ENCODE results near the gene DESI2.
"Not testable (repeated sequence)": the region's sequence is repeated elsewhere in the genome, so short reads cannot be mapped to it uniquely, and the experiment has no call there.

Gene DESI2

DNA sequence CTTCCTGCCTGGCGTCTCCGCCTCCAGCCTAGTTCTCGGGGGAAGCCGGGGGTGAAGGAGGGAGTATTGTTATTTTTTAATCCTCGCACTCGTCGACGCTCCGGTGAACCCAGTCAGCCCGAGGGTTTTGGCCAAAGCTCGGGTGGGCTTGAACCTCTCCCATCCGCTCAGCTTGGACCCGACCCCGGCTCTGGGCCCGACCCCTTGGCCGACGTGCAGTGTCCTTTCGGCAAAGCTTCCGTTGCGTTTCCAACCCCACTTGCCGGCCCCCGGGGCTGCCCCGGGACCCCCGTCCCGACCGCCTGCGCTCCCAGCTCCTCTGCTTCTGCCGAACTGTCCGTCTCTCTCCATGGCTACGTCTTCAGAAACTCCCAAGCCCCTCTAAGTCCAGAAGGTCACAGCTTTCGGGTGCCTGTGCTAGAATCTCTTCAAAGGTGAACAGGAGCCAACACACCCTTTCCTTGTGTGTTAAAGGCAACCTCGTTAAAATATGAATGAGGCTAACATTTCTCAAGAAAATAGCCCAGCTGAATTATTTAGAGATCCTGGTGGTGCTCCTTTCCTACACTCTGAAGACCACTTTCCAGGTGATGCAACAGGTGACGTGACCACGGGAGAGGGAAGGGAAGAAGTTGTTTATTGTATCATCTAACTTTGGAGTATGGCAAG is 647 bp downstream of the DESI2 start:
- H3K4me3 ChIP-seq (ENCODE audit: low read depth, low read length) = peak overlapping the region; percentile 89
- TF ChIP-seq, protein P1, sequence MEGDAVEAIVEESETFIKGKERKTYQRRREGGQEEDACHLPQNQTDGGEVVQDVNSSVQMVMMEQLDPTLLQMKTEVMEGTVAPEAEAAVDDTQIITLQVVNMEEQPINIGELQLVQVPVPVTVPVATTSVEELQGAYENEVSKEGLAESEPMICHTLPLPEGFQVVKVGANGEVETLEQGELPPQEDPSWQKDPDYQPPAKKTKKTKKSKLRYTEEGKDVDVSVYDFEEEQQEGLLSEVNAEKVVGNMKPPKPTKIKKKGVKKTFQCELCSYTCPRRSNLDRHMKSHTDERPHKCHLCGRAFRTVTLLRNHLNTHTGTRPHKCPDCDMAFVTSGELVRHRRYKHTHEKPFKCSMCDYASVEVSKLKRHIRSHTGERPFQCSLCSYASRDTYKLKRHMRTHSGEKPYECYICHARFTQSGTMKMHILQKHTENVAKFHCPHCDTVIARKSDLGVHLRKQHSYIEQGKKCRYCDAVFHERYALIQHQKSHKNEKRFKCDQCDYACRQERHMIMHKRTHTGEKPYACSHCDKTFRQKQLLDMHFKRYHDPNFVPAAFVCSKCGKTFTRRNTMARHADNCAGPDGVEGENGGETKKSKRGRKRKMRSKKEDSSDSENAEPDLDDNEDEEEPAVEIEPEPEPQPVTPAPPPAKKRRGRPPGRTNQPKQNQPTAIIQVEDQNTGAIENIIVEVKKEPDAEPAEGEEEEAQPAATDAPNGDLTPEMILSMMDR (IDR thresholded peaks at IDR 0.05; ENCODE audit: insufficient read depth, low read depth, low read length, missing control alignments) = no peak

DNA sequence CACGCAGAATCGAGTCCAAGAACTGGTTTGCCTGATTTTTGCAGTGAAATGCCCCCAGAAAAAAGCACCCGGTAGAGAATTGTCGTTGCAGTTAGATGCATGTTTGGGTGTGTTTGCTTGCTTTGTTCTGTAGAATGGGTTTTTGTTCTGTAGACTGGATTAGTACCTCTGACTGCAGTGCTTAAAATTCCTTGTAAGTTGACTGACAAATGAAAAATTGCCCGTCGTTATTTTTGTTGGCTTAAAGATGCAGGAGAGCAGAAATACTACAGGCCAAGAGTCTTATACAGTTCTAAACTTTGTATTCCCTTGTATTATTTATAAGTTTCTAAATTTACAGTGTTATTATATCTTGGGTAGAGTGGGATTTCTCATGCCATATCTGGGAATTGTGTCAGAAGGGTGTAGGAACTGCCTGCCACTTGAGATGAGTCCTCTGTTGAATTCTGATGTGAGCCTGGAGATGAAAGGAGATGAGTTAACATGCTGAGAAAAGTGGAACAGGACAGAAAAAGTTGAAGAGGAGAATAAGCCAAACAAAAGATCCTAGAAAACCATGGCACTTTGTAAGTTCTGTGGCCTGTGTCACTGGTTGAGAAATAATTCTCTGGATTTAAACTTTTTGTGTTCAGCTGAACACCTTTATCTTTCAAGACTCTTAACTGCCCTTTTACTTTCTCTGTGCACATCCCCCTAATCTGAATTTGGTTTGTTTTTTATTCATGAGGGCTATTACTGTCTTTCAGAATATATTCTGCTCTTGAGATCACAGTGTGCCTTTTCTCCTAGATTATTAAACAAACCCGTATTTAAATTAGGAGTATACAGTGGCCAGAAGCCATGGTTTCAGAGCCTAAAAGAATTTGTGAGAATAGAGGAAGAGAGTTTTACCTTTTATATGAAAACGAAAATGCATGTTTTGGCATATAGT is 1.4 kb downstream of the DESI2 start:
- peak overlapping the region; percentile 89 for H3K4me3 ChIP-seq (ENCODE audit: low read depth, low read length)
- no peak for DNase-seq (ENCODE audit: low read depth)
- TF ChIP-seq, protein P1 (IDR thresholded peaks at IDR 0.05; ENCODE audit: insufficient read depth, low read depth, low read length, missing control alignments) = no peak

More for the DNA sequence above, 647 bp downstream of the DESI2 start:
- no peak for DNase-seq (ENCODE audit: low read depth)

DNA sequence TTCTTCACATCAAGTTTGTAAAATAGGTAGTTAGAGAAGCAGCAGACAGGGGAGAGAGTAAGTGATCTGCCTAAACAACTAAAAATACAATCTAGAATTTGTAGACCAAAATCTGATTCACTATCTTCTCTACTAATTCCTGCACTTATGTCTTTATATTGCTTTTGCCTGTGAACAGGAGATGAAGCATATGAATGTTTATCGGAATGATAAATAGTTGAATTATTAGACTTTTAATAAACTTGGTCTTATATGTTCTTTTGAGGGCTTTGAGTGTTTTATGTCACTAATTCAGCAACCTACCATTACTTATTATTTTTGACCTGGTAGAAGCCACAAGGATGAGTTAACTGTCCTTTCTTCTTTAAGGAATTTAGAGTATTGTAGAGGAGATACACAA is 2.3 kb downstream of the DESI2 start:
- TF ChIP-seq, protein P1 (IDR thresholded peaks at IDR 0.05; ENCODE audit: insufficient read depth, low read depth, low read length, missing control alignments) = no peak
- DNase-seq (ENCODE audit: low read depth) = no peak
- no peak overlapping the region for H3K4me3 ChIP-seq (ENCODE audit: low read depth, low read length)

DNA sequence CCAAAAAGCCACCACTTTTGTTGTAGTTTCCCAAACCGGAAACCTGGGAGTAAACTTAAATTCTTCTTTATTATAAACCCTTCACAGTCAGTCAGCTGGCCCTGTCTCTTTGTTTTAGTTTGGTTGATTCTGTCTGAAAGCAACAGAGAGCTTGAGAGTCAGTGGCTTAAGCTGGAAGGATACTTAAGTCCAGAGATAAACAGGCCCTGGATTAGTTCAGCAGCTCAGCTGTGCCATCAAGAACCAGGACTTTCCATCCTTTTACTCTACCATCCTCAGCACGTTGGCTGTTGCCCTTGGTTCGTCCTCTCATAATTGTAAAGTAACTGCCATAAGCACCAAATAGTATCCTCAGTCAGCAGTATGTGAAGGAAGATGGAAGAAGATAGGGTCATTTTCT is 4.5 kb downstream of the DESI2 start:
- no peak for DNase-seq (ENCODE audit: low read depth)
- TF ChIP-seq, protein P1 (IDR thresholded peaks at IDR 0.05; ENCODE audit: insufficient read depth, low read depth, low read length, missing control alignments) = no peak
- H3K4me3 ChIP-seq (ENCODE audit: low read depth, low read length) = no peak overlapping the region

DNA sequence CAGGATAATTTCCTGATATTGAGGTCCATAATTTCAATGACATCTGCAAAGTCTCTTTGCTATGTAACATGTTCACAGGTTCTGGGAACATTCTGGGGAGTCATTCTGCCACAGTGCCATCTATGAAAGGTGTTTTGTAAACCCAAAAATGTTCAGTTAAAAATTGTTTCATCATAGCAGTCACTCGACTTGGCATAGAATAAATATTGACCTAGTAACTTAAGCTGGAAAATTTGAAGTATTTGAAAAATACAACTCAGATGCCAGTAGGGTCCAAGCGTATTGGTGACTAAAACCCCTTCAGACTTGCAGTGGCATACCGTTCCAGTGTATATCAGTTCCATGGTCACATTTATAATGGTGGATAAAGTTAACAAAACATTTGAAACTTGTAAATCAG is 6.8 kb downstream of the DESI2 start:
- TF ChIP-seq, protein P1 (IDR thresholded peaks at IDR 0.05; ENCODE audit: insufficient read depth, low read depth, low read length, missing control alignments) = no peak

DNA sequence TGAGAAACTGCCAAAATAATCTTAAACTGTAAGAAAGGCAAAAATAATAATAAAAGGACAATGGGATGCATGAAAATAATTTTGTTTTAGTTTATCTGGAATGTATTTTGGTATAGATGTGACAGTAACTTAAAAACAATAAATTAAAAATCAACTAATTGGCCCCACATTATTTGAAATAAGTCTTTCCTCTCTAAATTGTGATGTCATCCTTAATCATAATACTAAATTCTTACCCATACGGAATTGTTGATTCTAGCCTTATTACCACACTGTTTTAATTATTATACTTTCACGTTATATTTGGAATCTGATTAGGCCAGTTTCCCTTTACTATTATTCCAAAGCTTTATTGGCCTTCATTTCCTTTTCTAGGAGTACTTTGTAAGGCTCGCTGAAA is 7.7 kb downstream of the DESI2 start:
- DNase-seq (ENCODE audit: low read depth) = no peak
- no peak overlapping the region for H3K4me3 ChIP-seq (ENCODE audit: low read depth, low read length)
- TF ChIP-seq, protein P1 (IDR thresholded peaks at IDR 0.05; ENCODE audit: insufficient read depth, low read depth, low read length, missing control alignments) = no peak

More for the DNA sequence above, 6.8 kb downstream of the DESI2 start:
- DNase-seq (ENCODE audit: low read depth) = no peak
- no peak overlapping the region for H3K4me3 ChIP-seq (ENCODE audit: low read depth, low read length)

DNA sequence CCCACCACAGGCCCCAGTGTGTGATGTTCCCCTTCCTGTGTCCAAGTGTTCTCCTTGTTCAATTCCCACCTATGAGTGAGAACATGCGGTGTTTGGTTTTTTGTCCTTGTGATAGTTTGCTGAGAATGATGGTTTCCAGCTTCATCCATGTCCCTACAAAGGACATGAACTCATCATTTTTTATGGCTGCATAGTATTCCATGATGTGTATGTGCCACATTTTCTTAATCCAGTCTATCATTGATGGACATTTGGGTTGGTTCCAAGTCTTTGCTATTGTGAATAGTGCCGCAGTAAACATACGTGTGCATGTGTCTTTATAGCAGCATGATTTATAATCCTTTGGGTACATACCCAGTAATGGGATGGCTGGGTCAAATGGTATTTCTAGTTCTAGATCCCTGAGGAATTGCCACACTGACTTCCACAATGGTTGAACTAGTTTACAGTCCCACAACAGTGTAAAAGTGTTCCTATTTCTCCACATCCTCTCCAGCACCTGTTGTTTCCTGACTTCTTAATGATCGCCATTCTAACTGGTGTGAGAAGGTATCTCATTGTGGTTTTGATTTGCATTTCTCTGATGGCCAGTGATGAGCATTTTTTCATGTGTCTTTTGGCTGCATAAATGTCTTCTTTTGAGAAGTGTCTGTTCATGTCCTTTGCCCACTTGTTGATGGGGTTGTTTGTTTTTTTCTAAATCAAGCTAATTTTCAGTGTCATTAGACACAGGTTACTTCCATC is 8.8 kb downstream of the DESI2 start:
- not testable (repeated sequence) for H3K4me3 ChIP-seq (ENCODE audit: low read depth, low read length); DNase-seq (ENCODE audit: low read depth)

Measured in GM12865 (cell line).